ENCODE results near the gene NAPG.
A peak's percentile ranks its signal among the peaks of the same experiment; 100 is the strongest.
"Not testable (repeated sequence)": the region's sequence is repeated elsewhere in the genome, so short reads cannot be mapped to it uniquely, and the experiment has no call there.

Gene NAPG

GRCh38 chr18:10514082-10514481, 11.7 kb upstream of the NAPG start:
- DNase-seq (ENCODE audit: extremely low read depth in 1 of 2, low read depth in 1 of 2), result no peak

GRCh38 chr18:10514601-10515000, 11.2 kb upstream of the NAPG start:
- DNase-seq (ENCODE audit: extremely low read depth in 1 of 2, low read depth in 1 of 2), result no peak

GRCh38 chr18:10515456-10515855, 10.4 kb upstream of the NAPG start:
- DNase-seq (ENCODE audit: extremely low read depth in 1 of 2, low read depth in 1 of 2), result no peak

GRCh38 chr18:10516078-10516477, 9.7 kb upstream of the NAPG start:
- no peak for DNase-seq (ENCODE audit: extremely low read depth in 1 of 2, low read depth in 1 of 2)

GRCh38 chr18:10518595-10519255, 7.1 kb upstream of the NAPG start:
- no peak for DNase-seq (ENCODE audit: extremely low read depth in 1 of 2, low read depth in 1 of 2)

- no peak for DNase-seq (ENCODE audit: extremely low read depth in 1 of 2, low read depth in 1 of 2)
These were observed 6.5 kb upstream of the NAPG start for GRCh38 chr18:10519366-10519765.

- DNase-seq (ENCODE audit: extremely low read depth in 1 of 2, low read depth in 1 of 2), result peak in 1 of 2 donors; percentile 35
These were observed 5.6 kb upstream of the NAPG start for GRCh38 chr18:10519999-10520935.

GRCh38 chr18:10521566-10521965, 4.3 kb upstream of the NAPG start:
- no peak for DNase-seq (ENCODE audit: extremely low read depth in 1 of 2, low read depth in 1 of 2)

GRCh38 chr18:10522574-10522973, 3.3 kb upstream of the NAPG start:
- no peak for DNase-seq (ENCODE audit: extremely low read depth in 1 of 2, low read depth in 1 of 2)

GRCh38 chr18:10523544-10523943, 2.3 kb upstream of the NAPG start:
- DNase-seq (ENCODE audit: extremely low read depth in 1 of 2, low read depth in 1 of 2), result no peak

- no peak for DNase-seq (ENCODE audit: extremely low read depth in 1 of 2, low read depth in 1 of 2)
These were observed 1.1 kb upstream of the NAPG start for GRCh38 chr18:10524507-10525370.

- DNase-seq (ENCODE audit: extremely low read depth in 1 of 2, low read depth in 1 of 2), result no peak
These were observed 496 bp upstream of the NAPG start for GRCh38 chr18:10525371-10525691.

GRCh38 chr18:10526561-10526949, 728 bp downstream of the NAPG start:
- DNase-seq (ENCODE audit: extremely low read depth in 1 of 2, low read depth in 1 of 2), result no peak

GRCh38 chr18:10528439-10528838, 2.6 kb downstream of the NAPG start:
- no peak for DNase-seq (ENCODE audit: extremely low read depth in 1 of 2, low read depth in 1 of 2)

- DNase-seq (ENCODE audit: extremely low read depth in 1 of 2, low read depth in 1 of 2), result no peak
These were observed 4.2 kb downstream of the NAPG start for GRCh38 chr18:10530002-10530401.

GRCh38 chr18:10530852-10531251, 5.0 kb downstream of the NAPG start:
- DNase-seq (ENCODE audit: extremely low read depth in 1 of 2, low read depth in 1 of 2), result peak in 1 of 2 donors; percentile 45

- DNase-seq (ENCODE audit: extremely low read depth in 1 of 2, low read depth in 1 of 2), result no peak
These were observed 7.3 kb downstream of the NAPG start for GRCh38 chr18:10533111-10533510.

- no peak for DNase-seq (ENCODE audit: extremely low read depth in 1 of 2, low read depth in 1 of 2)
These were observed 10.5 kb downstream of the NAPG start for GRCh38 chr18:10536280-10536679.

GRCh38 chr18:10537765-10538164, 11.9 kb downstream of the NAPG start:
- no peak for DNase-seq (ENCODE audit: extremely low read depth in 1 of 2, low read depth in 1 of 2)

GRCh38 chr18:10539124-10539523, 13.3 kb downstream of the NAPG start:
- DNase-seq (ENCODE audit: extremely low read depth in 1 of 2, low read depth in 1 of 2), result not testable (repeated sequence)

- DNase-seq (ENCODE audit: extremely low read depth in 1 of 2, low read depth in 1 of 2), result no peak
These were observed 17.4 kb downstream of the NAPG start for GRCh38 chr18:10543277-10543676.

Measured in stimulated activated CD8-positive, alpha-beta memory T cell treated with anti-CD3 and anti-CD28 coated beads, Interleukin-7, amount 100 ng/mL, for 48 hours (primary cell).